ENCODE data around the gene LRP2. TPM values are rescaled to one million over a fixed set of nuclear protein-coding genes. Genes with fewer than 3 reads are reported as not detected.
"Not testable (repeated sequence)": the region's sequence is repeated elsewhere in the genome, so short reads cannot be mapped to it uniquely, and the experiment has no call there.

Gene LRP2
- total RNA-seq, 1 donor from 2014 or later = 0.11 TPM

GRCh38 chr2:169178804-169179390 lies 183.4 kb downstream of the LRP2 start:
- intact Hi-C loops (cut with micrococcal nuclease) = no loop called here

- intact Hi-C loops (cut with micrococcal nuclease) = no loop called here
These were observed 184.0 kb downstream of the LRP2 start for GRCh38 chr2:169178364-169178763.

GRCh38 chr2:169175112-169175511 lies 187.2 kb downstream of the LRP2 start:
- intact Hi-C loops (cut with micrococcal nuclease) = no loop called here

- intact Hi-C loops (cut with micrococcal nuclease) = no loop called here
These were observed 188.5 kb downstream of the LRP2 start for GRCh38 chr2:169173876-169174275.

GRCh38 chr2:169172914-169173313 lies 189.4 kb downstream of the LRP2 start:
- intact Hi-C loops (cut with micrococcal nuclease) = no loop called here

GRCh38 chr2:169172151-169172735 lies 190.1 kb downstream of the LRP2 start:
- intact Hi-C loops (cut with micrococcal nuclease) = no loop called here

GRCh38 chr2:169165791-169166190 lies 196.5 kb downstream of the LRP2 start:
- intact Hi-C loops (cut with micrococcal nuclease) = no loop called here

GRCh38 chr2:169164311-169164710 lies 198.0 kb downstream of the LRP2 start:
- intact Hi-C loops (cut with micrococcal nuclease) = no loop called here

- intact Hi-C loops (cut with micrococcal nuclease) = no loop called here
These were observed 199.7 kb downstream of the LRP2 start for GRCh38 chr2:169162613-169163012.

- intact Hi-C loops (cut with micrococcal nuclease) = no loop called here
These were observed 201.3 kb downstream of the LRP2 start for GRCh38 chr2:169160926-169161481.

- intact Hi-C loops (cut with micrococcal nuclease) = no loop called here
These were observed 202.6 kb downstream of the LRP2 start for GRCh38 chr2:169159686-169160085.

- intact Hi-C loops (cut with micrococcal nuclease) = no loop called here
These were observed 203.5 kb downstream of the LRP2 start for GRCh38 chr2:169158874-169159273.

GRCh38 chr2:169146220-169146619 lies 216.1 kb downstream of the LRP2 start:
- intact Hi-C loops (cut with micrococcal nuclease) = no loop called here

GRCh38 chr2:169143998-169144397 lies 218.3 kb downstream of the LRP2 start:
- intact Hi-C loops (cut with micrococcal nuclease) = no loop called here

- intact Hi-C loops (cut with micrococcal nuclease) = loop anchor here (1.0 kb wide), 2 partner anchors 33 to 181 kb away; no protein-coding TSS in a partner anchor
These were observed 220.5 kb downstream of the LRP2 start for GRCh38 chr2:169141713-169142352.

- intact Hi-C loops (cut with micrococcal nuclease) = no loop called here
These were observed 222.2 kb downstream of the LRP2 start for GRCh38 chr2:169139993-169140767.

- intact Hi-C loops (cut with micrococcal nuclease) = no loop called here
These were observed 223.2 kb downstream of the LRP2 start for GRCh38 chr2:169139145-169139544.

- intact Hi-C loops (cut with micrococcal nuclease) = no loop called here
These were observed 224.4 kb downstream of the LRP2 start for GRCh38 chr2:169137924-169138323.

GRCh38 chr2:169136885-169137534 lies 225.3 kb downstream of the LRP2 start:
- intact Hi-C loops (cut with micrococcal nuclease) = no loop called here

GRCh38 chr2:169136428-169136827 lies 225.9 kb downstream of the LRP2 start:
- intact Hi-C loops (cut with micrococcal nuclease) = not testable (repeated sequence)

GRCh38 chr2:169134272-169134671 lies 228.1 kb downstream of the LRP2 start:
- intact Hi-C loops (cut with micrococcal nuclease) = not testable (repeated sequence)

Data from T-helper 2 cell treated with Interferon-gamma antibody and Interleukin-4, amounts not matched to agents 100 ng/mL and 5 ng/mL, for 36 hours (primary cell).